ENCODE results near the gene C1QTNF5. TPM values are rescaled to one million over a fixed set of nuclear protein-coding genes. Genes with fewer than 3 reads are reported as not detected.

Gene C1QTNF5
- total RNA-seq, 2 experiments from 2014 or later = not detected

- CTCF ChIA-PET = interaction anchor here (0.8 to 1.1 kb wide), 2 partner anchors 9 to 37 kb away, joined by 3 read pairs; no protein-coding TSS in a partner anchor
- POLR2A ChIA-PET = no interaction called here
Measured at GRCh38 chr11:119344291-119345010, 3.8 kb upstream of the C1QTNF5 start.

- POLR2A ChIA-PET = no interaction called here
- CTCF ChIA-PET = interaction anchor here (1.1 to 1.5 kb wide), 2 partner anchors 30 to 37 kb away, joined by 3 to 4 read pairs; no protein-coding TSS in a partner anchor
Measured at GRCh38 chr11:119343726-119344125, 3.0 kb upstream of the C1QTNF5 start.

- CTCF ChIA-PET = interaction anchor here (0.8 to 1.6 kb wide), 4 partner anchors 14 to 132 kb away, joined by 3 to 8 read pairs (median 4); partner anchors contain the start of gene USP2
- POLR2A ChIA-PET = no interaction called here
Measured at GRCh38 chr11:119342362-119343130, 1.9 kb upstream of the C1QTNF5 start.

DNA sequence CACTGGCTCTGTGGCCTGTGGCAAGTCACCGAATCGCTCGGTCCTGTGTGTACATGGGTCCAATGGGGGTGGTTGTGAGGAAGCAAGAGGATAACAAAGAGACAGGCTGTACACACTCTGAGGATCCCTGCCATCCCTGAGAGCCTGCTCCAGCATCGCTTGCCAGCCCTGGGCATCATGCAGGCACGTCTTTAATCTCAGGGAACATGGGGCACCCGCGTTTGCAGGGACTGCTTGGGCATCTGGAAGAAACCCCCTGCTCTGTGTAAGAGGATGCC lies 1.3 kb upstream of the C1QTNF5 start:
- POLR2A ChIA-PET = no interaction called here
- CTCF ChIA-PET = interaction anchor here (0.8 to 1.6 kb wide), 3 partner anchors 32 to 133 kb away, joined by 3 to 8 read pairs (median 4); partner anchors contain the start of gene USP2

DNA sequence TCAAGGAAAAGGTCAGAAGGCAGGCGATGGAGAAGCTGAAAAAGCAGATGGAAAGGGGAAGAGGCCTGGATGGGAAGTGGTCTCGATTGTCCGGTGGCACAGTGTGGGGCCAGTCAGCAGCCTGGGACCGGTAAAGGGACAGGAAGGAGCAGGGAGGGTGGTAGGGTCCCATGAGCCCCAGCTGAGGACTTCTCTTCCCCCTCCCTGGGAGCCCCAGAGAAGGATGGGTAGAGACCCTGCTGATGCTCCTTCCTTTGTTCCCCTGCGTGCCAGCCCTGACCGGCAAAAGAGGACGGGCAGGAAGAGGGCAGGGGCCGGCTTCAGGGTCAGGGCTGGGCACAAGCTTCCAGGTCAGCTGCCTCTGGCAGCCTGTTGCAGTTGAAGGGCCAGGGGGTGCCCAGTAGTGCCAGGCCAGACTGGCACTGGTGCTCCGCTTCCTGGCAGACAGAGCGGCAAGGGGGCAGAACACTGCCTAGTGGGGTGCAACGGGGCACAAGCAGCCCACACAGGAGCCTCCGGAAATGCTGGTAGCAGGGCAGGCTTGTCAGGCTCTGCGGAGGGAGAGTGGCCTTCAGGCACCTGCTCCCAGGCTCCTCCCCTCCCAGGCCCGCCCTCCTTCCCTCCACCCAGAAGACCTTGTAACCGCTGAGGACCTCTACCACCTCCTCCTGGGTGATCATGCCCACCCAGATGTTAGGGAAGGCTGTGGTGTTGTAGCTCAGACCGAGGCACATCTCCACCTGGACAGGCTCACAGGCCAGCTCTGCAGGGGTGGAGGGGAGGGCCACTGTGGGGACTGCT lies 739 bp upstream of the C1QTNF5 start:
- ChIA-PET CTCF (interaction anchor here (0.7 to 11.0 kb wide), 6 partner anchors 15 to 133 kb away, joined by 3 to 122 read pairs (median 6); partner anchors contain the start of gene USP2), POLR2A (no interaction called here)

DNA sequence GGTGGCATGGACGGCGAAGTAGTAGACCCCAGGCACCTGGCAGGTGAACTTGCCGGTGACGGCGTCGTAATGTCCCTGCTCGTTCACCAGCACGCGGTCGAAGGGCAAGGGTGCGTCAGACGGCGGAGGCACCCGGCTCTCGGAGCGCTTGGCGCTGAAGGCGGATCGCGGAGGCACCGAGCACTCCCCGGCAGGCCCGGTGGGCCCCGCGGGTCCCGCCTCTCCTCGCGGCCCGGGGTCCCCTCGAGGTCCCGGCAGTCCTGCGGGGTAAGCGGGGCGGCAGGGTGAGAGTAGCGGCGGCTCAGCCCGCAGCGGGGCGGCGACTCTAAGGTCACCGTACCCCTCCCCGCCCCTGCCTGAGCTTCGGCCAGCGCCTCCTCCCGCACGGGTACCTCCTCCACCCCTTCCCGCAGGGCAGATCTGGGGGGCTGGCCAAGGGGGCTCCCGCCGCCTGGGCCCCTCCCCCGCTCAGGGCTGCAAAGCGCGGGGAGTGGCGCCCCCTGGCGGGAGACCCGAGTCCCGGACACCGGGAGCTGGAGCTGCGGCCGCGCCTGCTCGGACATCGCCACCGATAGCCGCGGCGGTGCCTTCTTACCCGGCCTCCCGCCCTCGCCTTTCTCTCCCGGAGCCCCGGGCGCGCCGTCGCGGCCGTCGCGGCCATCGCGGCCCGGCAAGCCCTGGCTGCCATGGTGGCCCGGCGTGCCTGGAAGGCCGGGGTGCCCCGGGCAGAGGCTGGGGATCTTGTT lies 921 bp downstream of the C1QTNF5 start:
- POLR2A ChIA-PET = no interaction called here

GRCh38 chr11:119338965-119339588 lies 1.6 kb downstream of the C1QTNF5 start:
- ChIA-PET CTCF (interaction anchor here (0.8 to 11.0 kb wide), 16 partner anchors 10 to 175 kb away, joined by 3 to 122 read pairs (median 4); partner anchors contain the start of genes MCAM, NLRX1 and USP2), POLR2A (interaction anchor here (0.6 to 0.8 kb wide), 2 partner anchors 12 to 265 kb away, joined by 4 to 9 read pairs; no protein-coding TSS in a partner anchor)

More for the DNA sequence above, 921 bp downstream of the C1QTNF5 start:
- CTCF ChIA-PET = interaction anchor here (0.6 to 11.0 kb wide), 10 partner anchors 11 to 272 kb away, joined by 3 to 122 read pairs (median 4); partner anchors contain the start of gene VPS11

DNA sequence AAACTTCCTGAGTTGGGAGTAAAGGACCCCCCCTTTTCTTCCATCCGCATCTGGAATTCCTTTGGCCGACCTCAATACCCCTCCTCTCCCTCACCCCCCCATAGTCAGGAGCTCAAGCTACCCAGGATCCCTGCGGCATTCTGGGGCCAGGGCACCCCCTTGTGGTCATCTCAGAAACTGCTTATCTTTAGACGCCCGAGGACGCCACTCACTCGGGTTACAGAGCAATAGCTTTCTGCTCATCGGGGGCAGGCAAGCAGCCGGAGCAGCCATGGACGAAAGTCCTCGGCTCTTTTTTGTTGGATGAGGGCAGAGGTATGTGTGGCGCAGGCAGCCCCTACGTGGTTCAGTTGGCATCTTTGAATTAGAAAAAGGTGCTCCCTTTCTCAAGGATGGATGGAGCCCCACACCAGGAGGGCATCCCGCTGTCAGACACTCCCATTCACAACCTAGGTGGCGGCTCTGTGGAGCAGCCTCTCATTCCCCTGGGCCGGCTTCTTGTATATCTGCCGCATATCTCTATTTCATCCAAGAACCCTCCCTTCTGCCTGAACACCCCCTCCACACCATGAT lies 2.3 kb downstream of the C1QTNF5 start:
- CTCF ChIA-PET = interaction anchor here (0.6 to 11.0 kb wide), 22 partner anchors 9 to 184 kb away, joined by 3 to 122 read pairs (median 4); partner anchors contain the start of genes MCAM, NLRX1 and USP2
- POLR2A ChIA-PET = interaction anchor here (0.6 to 1.0 kb wide), 4 partner anchors 12 to 547 kb away, joined by 4 to 9 read pairs (median 6); partner anchors contain the start of gene DDX6

GRCh38 chr11:119337581-119338317 lies 2.9 kb downstream of the C1QTNF5 start:
- CTCF ChIA-PET = interaction anchor here (0.6 to 11.0 kb wide), 21 partner anchors 8 to 1599 kb away, joined by 3 to 122 read pairs (median 4); partner anchors contain the start of genes MCAM, NLRX1 and USP2

DNA sequence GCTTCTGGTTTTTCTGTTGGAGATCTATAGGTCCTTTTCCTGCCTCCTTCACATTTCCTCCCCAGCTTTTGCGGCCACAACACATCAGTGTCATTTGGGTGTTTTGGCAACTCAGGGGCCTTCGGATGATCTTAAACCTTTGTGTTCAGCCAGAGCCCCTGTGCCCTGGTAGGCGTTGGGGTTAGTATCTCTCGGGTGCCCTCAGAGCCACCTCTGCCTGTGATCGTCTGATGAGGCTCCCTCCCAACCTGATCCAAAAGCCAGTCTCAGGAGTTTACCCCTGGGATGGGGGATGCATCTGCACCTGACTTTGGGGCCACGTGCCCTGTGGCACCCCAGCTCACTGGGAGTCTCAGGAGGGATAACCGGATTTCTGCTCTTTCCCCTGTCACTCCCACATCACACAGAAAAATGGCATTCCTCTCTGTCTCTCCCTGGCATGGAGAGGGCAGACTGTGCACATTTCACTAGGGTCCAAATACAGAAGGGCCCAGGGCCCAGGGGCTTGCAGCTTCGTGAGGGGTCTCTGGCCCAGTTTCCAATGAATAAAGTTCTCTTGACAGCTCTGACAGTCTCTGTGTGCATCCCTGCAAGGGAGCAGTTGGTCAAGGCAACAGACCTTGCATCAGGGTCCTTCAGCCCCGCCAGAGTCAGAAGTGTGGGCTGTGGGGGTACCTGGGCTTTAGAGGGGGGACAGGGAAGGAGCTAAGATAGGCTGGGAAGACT lies 3.8 kb downstream of the C1QTNF5 start:
- CTCF ChIA-PET = interaction anchor here (0.9 to 11.0 kb wide), 5 partner anchors 12 to 138 kb away, joined by 3 to 122 read pairs (median 8); no protein-coding TSS in a partner anchor
- POLR2A ChIA-PET = no interaction called here

More at GRCh38 chr11:119337581-119338317, 2.9 kb downstream of the C1QTNF5 start:
- POLR2A ChIA-PET = interaction anchor here (0.9 to 1.0 kb wide), 2 partner anchors 130 to 547 kb away, joined by 4 to 8 read pairs; partner anchors contain the start of gene DDX6

DNA sequence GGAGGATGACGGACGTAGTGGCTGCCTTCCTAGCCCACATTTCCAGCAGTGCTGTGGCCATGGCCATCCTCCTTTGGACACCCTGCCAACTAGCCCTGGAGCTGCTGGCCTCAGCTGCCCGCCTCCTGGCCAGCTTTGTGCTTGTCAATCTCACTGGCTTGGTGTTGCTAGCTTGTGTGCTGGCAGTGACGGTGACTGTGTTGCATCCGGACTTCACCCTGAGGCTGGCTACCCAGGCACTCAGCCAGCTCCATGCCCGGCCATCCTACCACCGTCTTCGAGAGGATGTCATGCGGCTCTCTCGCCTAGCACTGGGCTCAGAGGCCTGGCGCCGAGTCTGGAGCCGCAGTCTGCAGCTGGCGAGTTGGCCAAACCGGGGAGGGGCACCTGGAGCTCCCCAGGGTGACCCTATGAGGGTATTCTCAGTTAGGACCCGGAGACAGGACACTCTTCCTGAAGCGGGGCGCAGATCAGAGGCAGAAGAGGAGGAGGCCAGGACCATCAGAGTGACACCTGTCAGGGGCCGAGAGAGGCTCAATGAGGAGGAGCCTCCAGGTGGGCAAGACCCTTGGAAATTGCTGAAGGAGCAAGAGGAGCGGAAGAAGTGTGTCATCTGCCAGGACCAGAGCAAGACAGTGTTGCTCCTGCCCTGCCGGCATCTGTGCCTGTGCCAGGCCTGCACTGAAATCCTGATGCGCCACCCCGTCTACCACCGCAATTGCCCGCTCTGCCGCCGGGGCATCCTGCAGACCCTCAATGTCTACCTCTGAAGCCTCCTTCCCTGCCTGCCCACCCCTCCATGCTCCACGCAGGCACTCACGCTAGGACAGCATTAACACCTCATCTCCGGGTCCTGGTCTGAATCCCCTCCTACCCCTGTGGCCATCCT lies 4.8 kb downstream of the C1QTNF5 start:
- POLR2A ChIA-PET = no interaction called here
- CTCF ChIA-PET = interaction anchor here (3.0 to 11.0 kb wide), 2 partner anchors 11 to 20 kb away, joined by 9 to 122 read pairs; no protein-coding TSS in a partner anchor

DNA sequence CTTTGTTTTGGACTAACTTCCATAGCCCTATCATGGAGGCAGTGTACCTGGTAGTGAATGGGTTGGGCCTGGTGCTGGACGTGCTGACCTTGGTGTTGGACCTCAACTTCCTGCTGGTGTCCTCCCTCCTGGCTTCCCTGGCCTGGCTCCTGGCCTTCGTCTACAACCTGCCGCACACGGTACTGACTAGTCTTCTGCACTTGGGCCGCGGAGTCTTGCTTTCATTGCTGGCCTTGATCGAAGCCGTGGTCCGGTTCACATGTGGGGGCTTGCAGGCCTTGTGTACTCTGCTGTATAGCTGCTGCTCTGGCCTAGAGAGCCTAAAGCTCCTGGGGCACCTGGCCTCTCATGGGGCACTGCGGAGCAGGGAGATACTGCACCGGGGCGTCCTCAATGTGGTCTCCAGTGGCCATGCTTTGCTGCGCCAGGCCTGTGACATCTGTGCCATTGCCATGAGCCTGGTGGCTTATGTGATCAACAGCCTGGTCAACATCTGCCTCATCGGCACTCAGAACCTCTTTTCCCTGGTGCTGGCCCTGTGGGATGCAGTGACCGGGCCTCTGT lies 5.5 kb downstream of the C1QTNF5 start:
- CTCF ChIA-PET = interaction anchor here (3.0 to 11.0 kb wide), 2 partner anchors 11 to 21 kb away, joined by 9 to 122 read pairs; no protein-coding TSS in a partner anchor
- POLR2A ChIA-PET = no interaction called here

- CTCF ChIA-PET = interaction anchor here (1.0 to 11.0 kb wide), 3 partner anchors 10 to 22 kb away, joined by 3 to 122 read pairs (median 9); no protein-coding TSS in a partner anchor
- POLR2A ChIA-PET = no interaction called here
Measured at GRCh38 chr11:119334174-119334930, 6.3 kb downstream of the C1QTNF5 start, which contains the start of gene RNF26. Gene RNF26, plus strand, starts transcription at chr11:119334527. Its CDS starts 596 bp downstream, at chr11:119335123.
